Gastroesophageal sphincter (tissue), 3 donors: ENCODE results near the gene SRGAP2.
"Not testable (repeated sequence)": the region's sequence is repeated elsewhere in the genome, so short reads cannot be mapped to it uniquely, and the experiment has no call there.

Source experiments
- POLR2A ChIP-seq, 2 donors: fragments of 450-650 bp; IDR thresholded peaks; one replicate each; pipeline ENCODE4 v1.6.1; 2017; ENCODE audit warnings: antibody characterized with exemption in 2 of 2, mild to moderate bottlenecking in 2 of 2, moderate library complexity in 1 of 2
- TF ChIP-seq, protein P1 (sequence below), 4 experiments: fragments of 200-600 bp in 2 of 4; fragments of 450-650 bp in 2 of 4; sonication (generic) in 1 of 4; IDR thresholded peaks; one replicate each; pipeline ENCODE4 v1.5.1; 2017 to 2019; ENCODE audit warnings: antibody characterized with exemption in 4 of 4, mild to moderate bottlenecking in 2 of 4, moderate library complexity in 2 of 4

DNA sequence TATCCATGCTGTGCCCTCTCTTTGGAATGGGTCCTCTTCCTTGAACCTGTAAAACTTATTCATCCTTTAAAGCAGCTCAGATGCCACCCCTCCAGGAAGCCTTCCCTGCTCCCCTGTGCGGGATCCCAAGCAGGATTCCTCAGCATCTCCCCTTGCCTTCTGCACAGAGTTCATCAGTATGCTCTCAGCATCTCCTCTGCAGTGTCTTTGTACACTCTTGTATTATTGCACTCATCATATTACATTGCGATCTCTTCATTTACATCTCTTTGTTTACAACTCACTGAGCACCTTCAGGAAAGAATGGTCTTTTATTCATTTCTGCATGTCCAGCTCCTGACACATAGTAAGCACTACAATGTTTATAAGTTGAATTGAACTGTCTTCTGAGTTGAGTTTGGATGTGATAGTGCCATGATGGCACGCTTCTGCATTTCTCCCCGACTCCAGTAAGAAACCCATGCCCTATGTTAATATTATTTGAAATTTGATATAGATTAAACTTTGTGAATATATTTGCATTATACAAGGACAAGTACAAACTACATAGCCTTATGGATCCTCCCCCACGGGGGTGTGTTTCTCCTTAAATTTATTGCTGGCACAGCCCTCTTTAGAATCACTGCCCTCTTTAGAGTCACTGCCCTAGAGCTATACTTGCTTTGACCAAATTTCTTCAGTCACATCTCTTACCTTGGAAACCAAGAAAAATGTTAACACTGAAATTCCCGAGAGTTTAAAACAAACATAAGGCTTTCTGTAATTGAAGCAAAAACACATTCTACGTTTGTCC is 12.5 kb downstream of the SRGAP2 start:
- TF ChIP-seq, protein P1, sequence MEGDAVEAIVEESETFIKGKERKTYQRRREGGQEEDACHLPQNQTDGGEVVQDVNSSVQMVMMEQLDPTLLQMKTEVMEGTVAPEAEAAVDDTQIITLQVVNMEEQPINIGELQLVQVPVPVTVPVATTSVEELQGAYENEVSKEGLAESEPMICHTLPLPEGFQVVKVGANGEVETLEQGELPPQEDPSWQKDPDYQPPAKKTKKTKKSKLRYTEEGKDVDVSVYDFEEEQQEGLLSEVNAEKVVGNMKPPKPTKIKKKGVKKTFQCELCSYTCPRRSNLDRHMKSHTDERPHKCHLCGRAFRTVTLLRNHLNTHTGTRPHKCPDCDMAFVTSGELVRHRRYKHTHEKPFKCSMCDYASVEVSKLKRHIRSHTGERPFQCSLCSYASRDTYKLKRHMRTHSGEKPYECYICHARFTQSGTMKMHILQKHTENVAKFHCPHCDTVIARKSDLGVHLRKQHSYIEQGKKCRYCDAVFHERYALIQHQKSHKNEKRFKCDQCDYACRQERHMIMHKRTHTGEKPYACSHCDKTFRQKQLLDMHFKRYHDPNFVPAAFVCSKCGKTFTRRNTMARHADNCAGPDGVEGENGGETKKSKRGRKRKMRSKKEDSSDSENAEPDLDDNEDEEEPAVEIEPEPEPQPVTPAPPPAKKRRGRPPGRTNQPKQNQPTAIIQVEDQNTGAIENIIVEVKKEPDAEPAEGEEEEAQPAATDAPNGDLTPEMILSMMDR (IDR thresholded peaks at IDR 0.05) = not testable (repeated sequence)
- TF ChIP-seq POLR2A (IDR thresholded peaks at IDR 0.05) = not testable (repeated sequence)
